HG02943 (cell line): ENCODE results near the gene KLK13.

Experiments used
- ATAC-seq: cut with Tn5 transposase; IDR thresholded peaks from one replicate; pipeline ENCODE4 v1.9.1; 2021; ENCODE audit warnings: mild to moderate bottlenecking, low read depth, moderate library complexity; ENCODE audit not compliant: unreplicated experiment

Gene KLK13

DNA sequence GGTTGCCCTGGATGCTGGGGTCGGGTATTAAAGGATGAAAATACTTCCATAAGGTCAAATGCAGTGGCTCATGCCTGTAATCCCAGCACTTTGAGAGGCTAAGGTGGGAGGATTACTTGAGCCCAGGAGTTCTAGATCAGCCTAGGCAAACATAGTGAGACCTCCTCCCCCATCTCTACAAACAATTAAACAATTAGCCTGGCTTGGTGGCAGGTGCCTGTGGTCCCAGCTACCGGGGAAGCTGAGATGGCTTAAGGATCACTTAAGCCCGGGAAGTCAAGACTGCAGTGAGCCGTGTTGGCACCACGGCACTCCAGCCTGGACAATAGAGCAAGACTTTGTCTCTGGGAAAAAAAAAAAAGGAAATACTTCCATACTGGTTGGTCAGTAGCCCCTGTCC lies 40.0 kb downstream of the KLK13 start:
- ATAC-seq, result no peak

DNA sequence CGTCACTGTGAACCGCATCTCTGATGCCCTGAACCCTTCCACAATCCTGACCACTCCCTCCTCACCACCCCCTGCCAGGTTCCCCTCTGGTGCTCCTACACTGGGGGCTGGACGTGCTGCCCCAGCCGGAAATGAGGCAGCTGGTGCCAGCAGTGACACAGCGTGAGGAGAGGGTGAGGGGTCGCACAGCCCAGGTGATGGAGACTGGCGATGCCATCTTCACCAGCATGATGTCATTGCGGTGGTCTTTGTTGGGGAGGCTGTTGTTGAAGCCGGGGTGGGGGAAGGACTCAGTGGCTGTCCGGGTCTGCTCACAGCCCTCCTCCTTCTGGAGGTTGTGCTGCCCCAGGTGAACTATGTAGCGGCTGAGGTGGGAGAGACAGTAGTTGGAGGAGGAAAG lies 40.9 kb downstream of the KLK13 start:
- no peak for ATAC-seq

DNA sequence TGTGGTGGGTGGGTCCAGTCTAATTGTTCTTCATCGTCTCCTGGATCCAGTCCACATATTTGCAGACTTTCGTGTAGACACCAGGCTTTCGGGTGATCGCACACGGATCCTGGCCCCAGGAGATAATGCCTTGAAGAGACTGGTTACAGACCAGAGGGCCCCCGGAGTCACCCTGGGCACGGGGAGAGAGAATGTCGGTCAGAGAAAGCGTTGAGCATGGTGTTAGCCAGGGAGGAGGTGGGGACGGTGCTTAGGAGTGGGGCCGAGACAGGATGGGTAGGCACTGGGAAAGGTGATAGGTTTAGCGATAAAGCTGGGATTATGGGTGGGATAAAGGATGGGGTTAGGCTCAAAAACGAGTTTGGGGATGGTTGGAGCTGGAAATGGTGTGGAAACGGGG lies 42.4 kb downstream of the KLK13 start:
- ATAC-seq, result no peak

DNA sequence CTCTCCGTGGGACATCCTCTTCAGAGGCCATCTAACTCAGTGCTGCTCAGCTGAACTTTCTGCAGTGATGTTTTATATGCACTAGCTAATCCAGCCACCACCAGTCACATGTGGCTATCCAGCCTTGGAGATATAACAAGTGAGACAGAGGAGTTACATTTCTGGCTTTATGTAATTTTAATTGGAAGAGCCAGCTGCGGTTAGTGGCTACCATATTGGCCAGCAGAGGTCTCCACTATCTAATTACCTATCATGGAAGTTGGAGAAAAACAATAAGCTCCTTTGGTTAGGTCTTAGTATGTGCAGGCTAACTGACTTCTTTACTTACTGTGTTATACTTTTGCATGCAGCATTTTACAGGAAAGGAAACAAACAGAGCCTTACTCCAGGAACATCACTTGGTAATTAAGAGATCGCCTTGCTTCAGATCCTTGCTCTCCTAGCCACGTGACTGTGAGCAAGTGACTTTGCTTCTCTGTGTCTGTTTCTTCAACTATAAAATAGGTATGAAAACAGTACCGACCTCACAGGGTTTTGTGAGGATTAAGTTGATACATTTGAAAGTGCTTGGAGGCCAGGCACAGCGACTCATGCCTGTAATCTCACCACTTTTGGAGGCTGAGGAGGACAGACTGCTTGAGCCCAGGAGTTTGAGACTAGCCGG lies 43.8 kb downstream of the KLK13 start:
- no peak for ATAC-seq

DNA sequence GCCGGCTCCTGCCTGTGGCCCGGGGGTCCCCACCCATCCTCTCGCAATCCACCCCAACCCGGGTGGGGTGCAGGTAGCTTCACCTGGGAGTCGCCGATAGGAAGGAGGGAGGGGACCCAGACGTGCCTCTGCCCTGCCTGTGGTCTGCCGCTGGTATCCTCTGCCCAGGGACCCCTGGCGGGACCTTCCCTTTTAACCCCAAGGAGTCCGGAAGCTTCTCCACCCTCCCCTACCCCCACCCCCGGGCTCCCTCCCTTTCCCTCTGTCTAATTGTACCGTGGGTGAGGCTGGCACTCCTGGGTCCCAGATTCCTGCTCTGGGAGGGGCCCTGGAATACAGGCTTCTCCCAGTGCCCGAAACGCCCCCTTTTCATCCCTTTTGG lies 45.4 kb downstream of the KLK13 start, which contains the start of gene KLK10:
Gene KLK10 (minus strand): TSS at position 166 of the 382 bp plus-strand sequence. CDS start 579 bp downstream, outside the sequence.
- no peak for ATAC-seq

DNA sequence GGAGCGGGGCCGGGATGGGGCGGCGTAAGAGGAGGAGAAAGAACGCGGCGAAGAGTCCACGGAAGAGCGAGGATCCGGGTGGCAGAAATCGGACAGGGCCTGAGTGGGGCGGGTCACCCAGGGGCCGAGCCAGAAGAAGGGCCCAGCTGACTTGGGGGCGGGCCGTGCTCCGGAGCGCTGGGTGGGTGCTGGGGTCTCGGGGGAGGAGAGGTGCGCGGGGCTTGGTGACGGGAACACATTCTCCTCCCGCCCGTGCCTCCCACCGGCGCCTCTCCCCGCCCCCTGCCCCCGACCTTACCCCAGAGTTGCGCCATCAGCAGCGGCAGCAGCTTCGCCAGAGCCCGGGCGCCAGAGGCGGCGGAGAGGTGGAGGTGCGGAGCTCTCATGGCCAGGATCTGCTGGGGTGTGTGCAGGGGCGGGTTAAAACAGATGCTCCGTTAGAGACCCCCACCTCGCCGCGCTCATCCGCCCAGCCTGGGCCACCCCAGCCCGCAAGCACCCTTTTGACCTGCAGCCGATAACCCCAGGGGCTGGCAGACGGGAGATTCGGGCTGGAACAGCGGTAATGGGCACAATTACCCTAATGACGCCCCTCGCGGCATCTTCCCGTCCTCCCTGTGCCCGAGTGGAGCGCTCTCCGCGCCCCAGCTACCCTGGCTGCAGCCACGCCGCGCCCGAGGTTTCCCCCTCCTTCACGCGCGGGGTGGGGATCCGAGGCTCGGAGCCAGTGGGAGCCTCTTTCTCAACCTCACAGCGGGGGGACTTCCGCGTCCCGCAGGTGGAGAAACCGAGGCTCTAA lies 45.9 kb downstream of the KLK13 start:
- ATAC-seq, result no peak

DNA sequence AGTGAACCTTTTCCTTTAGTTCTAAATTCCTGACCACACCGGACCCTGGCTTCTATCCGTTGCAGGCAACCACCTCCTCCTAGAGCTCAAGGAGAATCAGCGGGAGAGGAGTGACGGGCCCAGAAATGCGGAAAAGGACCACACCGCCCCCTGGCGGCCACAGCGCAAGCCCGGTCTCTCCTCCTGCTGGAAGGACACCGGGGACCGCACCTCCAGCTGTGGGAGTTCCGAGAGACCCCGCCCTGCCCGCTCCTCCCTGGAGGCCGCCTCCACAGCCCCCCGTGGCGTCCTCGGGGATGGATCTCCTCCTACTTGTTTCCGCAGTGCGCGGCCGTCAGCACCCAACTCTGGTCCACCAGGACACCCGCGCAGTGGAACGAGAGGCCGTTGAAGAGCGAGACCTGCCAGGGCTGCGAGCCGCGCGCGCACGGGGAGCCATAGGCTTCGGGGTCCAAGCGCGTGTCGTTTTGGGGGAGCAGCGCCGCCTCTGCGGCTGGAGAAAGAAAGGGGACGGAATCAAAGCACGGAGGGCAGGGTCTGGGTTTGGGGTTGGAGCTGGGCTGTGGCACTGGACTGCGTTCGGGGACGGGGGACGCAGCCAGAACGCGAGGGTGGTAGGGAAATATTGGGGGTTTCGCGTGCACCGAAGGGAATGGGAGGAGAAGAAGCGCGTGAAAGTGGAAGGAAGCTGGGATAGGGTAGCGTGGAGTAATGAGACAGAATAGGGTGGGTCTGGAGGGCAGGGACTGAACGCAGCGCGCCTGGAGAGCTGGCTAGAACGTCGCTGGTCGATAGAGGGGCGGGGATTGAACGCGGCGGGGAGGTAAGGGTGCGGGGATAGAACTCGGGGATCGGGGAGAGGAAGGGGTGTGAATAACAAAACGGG lies 47.9 kb downstream of the KLK13 start:
- ATAC-seq, result no peak

DNA sequence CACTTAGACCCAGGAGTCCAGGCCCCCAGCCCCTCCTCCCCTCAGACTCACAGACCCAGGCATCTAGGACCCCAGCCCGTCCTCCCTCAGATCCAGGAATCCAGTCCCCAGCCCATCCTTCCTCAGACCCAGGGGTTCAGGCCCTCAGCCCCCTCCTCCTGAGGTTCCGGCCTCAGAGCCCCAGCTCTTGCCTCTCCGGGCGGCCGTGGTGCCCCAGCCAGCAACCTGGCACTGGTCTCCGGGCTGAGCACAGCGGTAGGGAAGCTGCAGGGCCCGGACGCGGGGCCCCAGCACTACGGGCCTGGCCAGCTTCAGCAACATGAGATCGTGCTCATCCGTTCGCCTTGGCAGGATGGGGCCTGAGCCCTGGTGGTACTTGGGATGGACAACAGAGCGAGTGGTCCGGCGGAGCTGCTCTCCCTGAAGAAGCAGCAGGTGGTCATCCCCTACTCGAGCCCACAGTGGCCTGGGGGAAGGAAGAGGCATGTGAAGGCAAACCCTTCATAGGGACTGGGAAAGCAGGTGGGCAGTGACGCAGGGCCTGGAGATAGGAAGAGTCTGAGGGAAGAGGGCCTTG lies 49.1 kb downstream of the KLK13 start:
- ATAC-seq, result no peak

DNA sequence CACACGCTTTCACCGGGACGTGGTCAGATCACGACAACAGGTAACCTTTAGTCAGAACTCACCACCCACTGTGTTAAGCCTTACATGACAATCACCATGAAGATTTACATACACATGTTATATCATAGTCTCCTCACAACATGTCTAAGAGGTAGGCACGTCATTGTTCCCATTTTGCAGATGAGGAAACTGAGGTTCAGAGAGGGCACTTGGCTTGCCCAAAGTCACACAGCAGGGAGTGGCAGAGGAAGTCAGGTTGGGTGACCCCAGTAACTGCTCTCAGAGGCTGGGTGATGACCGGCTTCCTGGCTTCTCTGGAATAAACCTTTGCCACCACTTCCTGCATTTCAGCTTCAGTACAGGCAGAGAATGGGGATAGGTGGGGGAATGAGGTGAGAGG lies 50.6 kb downstream of the KLK13 start:
- ATAC-seq, result no peak

DNA sequence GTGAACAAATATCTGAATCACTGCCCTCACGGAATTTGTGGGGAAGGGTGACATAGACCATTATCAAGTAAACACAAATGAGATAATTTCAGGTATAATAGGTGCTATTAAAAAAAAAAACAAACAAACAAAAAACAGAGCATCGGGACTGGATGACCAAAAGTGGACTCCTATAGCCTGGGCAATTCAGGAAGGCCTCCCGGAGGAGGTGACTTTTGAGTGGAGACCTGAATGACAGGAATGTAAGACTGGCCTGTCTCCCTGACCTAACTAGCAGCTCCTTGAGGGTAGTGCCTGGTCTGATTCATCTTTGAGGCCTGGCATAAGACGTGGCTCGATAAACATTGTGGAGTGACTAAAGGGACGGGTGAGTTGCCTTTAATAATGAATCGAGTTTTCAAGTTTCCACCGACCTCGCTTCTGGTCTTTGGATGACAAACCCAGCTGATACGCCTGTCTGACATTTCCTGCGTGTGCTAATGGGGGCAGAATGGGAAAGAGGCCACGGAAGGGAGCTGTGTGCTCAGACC lies 52.2 kb downstream of the KLK13 start:
- no peak for ATAC-seq

DNA sequence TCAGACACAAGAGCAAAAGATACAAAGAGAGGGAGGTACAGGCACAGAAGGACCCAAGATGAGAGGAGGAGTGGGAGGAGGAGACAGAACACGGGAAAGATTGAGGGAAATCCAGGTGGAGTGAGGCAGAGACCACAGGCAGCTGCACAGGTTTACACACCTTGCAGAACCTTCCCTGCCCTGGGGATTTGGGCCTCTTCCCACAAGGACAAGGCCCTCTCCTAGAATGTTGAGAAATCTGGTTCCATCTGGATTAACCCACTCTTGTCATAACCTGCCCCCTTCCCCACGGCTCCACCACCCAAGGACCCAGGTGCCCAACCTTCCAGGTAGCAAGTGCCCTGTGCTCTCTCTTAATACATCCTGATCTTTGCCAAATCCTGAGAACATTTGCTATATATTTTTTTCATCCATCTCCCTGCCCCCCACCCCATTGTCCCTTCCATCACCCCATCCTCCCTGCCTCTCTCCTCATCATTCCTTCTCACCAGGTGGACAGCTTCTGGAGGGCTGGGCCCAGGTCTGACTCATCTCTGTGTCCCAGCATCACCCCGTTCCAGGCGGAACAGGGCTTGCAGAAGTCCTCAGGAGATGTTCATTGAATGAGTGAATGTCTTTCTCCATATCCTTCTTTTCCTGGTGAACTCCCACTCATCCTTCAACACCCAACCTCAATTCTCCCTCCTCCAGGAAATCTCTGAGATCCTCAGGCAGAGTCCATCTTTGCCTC lies 54.7 kb downstream of the KLK13 start:
- no peak for ATAC-seq

DNA sequence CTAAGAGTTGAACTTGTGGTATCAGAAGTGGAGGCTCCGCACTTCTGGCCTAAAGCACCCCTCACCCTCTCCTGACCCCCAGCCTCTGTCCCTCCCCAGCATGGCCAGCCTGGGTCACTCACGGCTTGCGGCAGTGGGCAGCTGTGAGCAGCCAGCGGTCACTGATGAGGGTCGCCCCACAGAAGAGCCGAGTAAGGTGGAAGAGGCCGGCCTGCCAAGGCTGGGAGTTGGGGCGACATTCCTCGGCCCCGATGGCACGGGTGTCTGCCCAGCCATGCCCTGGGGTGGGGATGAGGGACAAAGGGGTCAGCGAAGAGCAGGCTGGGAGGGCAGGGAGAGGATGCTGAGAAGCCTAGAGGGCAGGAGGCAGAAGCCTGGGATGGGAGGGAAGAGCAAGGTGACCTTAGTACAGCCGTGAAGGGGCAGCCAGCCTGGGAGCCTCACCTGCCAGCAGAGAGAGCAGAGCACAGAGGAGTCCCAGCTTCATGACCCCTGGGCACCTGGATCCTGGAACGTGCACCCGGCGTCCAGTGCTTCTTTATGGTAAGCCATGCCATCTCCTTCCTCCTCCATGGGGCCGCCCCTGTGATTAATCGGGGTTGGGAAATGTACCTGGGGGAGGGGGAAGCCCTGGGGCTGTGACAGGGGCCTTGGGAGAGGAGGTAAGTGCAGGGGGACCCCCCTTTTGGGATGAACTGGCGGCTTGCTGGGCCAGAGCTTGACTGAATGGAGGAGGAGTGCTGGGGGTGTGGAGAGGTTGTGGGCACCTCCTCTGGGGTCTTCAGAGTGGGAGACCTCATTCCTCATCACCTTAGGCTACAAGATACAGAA lies 55.6 kb downstream of the KLK13 start:
- ATAC-seq, result no peak

DNA sequence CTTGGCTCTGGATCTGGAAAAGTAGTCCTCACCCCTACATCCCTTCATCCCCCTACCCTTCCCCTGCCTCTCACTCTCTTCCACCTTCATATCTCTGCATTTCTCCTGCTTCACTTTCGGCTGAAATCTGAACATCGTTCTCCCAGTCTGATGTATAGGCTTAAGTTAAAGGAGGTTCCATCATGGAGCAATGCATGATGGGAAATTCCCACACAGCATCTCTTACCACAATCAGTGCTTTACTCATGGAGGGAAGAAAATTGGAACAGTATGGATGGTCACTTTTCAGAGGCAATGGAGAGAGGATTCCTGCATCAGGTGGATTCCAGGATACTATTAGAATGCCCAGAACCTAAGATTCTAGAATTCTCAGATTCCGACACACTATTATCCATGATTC lies 57.4 kb downstream of the KLK13 start:
- no peak for ATAC-seq

DNA sequence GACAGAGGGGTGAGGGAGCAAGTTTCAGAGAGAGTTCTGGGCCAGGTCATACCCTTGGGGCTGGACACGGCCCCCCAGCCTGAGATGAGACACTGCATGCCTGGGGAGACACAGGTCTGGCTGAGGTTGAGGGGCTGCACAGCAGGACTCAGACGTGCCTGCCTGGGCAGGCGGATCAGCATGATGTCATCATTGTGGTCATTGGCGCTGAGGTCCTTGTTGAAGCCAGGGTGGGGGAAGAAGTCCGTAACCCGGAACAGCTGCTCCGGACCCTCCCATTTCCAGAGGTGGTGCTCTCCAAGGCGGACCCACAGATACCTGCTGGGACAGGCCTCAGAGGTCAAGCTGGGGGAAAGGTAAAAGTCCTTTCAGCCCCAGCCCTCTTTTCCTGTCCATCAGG lies 58.5 kb downstream of the KLK13 start:
- ATAC-seq, result no peak
